ENCODE data around the gene EHBP1L1. TPM values are rescaled to one million over a fixed set of nuclear protein-coding genes. Genes with fewer than 3 reads are reported as not detected.

The EHBP1L1 gene
- total RNA-seq, 1 experiment from 2014 or later: 126 TPM

DNA sequence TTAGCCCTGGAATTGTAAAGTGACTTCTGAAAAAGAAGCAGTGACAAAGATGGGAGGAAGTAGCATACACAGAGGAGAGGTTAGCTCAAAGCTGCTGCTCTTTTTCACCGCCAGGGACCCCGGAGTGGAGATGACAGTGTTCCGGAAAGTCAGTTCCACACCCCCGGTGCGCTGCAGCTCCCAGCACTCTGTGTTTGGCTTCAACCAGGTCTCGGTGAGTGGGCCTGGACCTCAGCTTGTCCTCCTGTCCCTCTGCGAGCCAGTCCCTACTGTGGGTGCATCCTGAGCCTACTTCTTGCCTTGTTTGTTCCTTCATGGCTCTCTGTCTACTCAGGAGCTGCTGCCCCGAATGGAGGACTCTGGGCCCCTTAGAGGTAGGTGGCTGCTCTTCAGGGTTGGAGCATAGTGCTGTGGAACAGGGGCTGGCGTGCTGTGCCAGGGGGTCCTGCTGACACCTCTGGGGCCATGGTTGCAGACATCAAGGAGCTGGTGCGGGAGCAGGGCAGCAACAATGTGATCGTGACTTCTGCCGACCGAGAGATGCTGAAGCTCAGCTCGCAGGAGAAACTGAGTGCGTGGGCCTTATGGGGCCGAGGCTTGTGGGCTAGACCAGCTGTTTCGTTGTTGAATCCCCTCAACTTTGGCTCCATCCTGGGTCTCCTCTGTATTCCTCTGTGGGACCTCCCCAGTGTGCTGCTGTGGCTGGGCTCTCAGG is 41.4 kb downstream of the EHBP1L1 start:
- H3K27ac ChIP-seq (ENCODE audit: low read length): no peak overlapping the region
- POLR2A ChIA-PET (ENCODE audit: unreplicated experiment): no interaction called here
- H3K27me3 ChIP-seq (ENCODE audit: low read length): no peaks in the 10 kb centered on the region
- peak overlapping the region; percentile 94 for H3K9ac ChIP-seq (ENCODE audit: low read length)
- H2AFZ ChIP-seq (ENCODE audit: low read length): no peak overlapping the region
- peaks cover 21% of the 10 kb centered on the region for H3K4me1 ChIP-seq (ENCODE audit: insufficient read depth, low read length)
- intact Hi-C loops (cut with micrococcal nuclease): loop anchor here (10.0 kb wide), 1 partner anchor 72 kb away; no protein-coding TSS in a partner anchor
- ATAC-seq (no peak), DNase-seq (no peak)
- H3K9me3 ChIP-seq (ENCODE audit: low read length): no peaks in the 10 kb centered on the region
- peak overlapping the region; percentile 83 for H3K4me3 ChIP-seq (ENCODE audit: low read length)
- CTCF ChIA-PET: no interaction called here
- H3F3A ChIP-seq (ENCODE audit: low read length, unreplicated experiment): no peaks in the 10 kb centered on the region
- H3K4me2 ChIP-seq (ENCODE audit: low read length): peak overlapping the region; percentile 89
- H3K36me3 ChIP-seq (ENCODE audit: low read depth, low read length): peaks cover 37% of the 10 kb centered on the region
- BruUV-seq (replicated peaks): no TSS peak
- no peaks in the 10 kb centered on the region for H3K9me2 ChIP-seq (replicated peaks; ENCODE audit: low read length)
- peaks cover 68% of the 10 kb centered on the region for H3K79me2 ChIP-seq (ENCODE audit: low read length)
- TF ChIP-seq EZH2 (IDR thresholded peaks at IDR 0.05; ENCODE audit: low read length, unreplicated experiment) (no peak), EZH2phosphoT487 (IDR thresholded peaks at IDR 0.05; ENCODE audit: borderline replicate concordance, low read length) (no peak)
- TF ChIP-seq, protein P1, sequence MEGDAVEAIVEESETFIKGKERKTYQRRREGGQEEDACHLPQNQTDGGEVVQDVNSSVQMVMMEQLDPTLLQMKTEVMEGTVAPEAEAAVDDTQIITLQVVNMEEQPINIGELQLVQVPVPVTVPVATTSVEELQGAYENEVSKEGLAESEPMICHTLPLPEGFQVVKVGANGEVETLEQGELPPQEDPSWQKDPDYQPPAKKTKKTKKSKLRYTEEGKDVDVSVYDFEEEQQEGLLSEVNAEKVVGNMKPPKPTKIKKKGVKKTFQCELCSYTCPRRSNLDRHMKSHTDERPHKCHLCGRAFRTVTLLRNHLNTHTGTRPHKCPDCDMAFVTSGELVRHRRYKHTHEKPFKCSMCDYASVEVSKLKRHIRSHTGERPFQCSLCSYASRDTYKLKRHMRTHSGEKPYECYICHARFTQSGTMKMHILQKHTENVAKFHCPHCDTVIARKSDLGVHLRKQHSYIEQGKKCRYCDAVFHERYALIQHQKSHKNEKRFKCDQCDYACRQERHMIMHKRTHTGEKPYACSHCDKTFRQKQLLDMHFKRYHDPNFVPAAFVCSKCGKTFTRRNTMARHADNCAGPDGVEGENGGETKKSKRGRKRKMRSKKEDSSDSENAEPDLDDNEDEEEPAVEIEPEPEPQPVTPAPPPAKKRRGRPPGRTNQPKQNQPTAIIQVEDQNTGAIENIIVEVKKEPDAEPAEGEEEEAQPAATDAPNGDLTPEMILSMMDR (conservative IDR thresholded peaks at IDR 0.05; ENCODE audit: low read depth, low read length): no peak
- peaks cover 17% of the 10 kb centered on the region for H4K20me1 ChIP-seq (ENCODE audit: low read length)

DNA sequence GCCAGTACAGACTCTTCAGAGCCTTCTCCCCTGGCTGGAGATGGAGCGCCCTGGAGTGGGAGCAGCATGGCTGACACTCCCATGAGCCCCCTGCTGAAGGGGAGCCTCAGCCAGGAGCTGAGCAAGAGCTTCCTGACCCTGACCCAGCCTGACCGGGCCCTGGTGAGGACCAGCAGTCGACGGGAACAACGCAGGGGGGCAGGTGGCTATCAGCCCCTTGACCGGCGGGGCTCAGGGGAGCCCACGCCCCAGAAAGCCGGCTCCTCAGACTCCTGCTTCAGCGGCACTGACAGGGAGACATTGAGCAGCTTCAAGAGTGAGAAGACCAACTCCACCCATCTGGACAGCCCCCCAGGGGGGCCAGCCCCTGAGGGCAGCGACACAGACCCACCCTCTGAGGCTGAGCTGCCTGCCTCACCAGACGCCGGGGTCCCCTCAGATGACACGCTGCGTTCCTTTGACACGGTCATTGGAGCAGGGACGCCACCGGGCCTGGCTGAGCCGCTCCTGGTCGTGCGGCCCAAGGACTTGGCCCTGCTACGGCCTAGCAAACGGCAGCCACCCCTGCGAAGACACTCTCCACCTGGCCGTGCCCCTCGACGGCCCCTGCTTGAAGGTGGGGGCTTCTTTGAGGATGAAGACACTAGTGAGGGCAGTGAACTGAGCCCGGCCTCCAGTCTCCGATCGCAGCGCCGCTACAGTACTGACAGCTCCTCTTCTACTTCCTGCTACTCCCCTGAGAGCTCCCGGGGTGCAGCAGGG is 42.3 kb downstream of the EHBP1L1 start:
- H3K79me2 ChIP-seq (ENCODE audit: low read length): peaks cover 59% of the 10 kb centered on the region
- peaks cover 13% of the 10 kb centered on the region for H3K4me1 ChIP-seq (ENCODE audit: insufficient read depth, low read length)
- H3K36me3 ChIP-seq (ENCODE audit: low read depth, low read length): peaks cover 40% of the 10 kb centered on the region
- TF ChIP-seq EZH2 (IDR thresholded peaks at IDR 0.05; ENCODE audit: low read length, unreplicated experiment): no peak
- no peak for TF ChIP-seq EZH2phosphoT487 (IDR thresholded peaks at IDR 0.05; ENCODE audit: borderline replicate concordance, low read length)
- TF ChIP-seq, protein P1 (conservative IDR thresholded peaks at IDR 0.05; ENCODE audit: low read depth, low read length): no peak
- H3K9me3 ChIP-seq (ENCODE audit: low read length): no peaks in the 10 kb centered on the region
- H3K9ac ChIP-seq (ENCODE audit: low read length): no peak overlapping the region
- ChIA-PET CTCF (no interaction called here), POLR2A (ENCODE audit: unreplicated experiment) (no interaction called here)
- no peaks in the 10 kb centered on the region for H3F3A ChIP-seq (ENCODE audit: low read length, unreplicated experiment)
- intact Hi-C loops (cut with micrococcal nuclease): loop anchor here (10.0 kb wide), 1 partner anchor 73 kb away; no protein-coding TSS in a partner anchor
- H2AFZ ChIP-seq (ENCODE audit: low read length): no peak overlapping the region
- peaks cover 17% of the 10 kb centered on the region for H4K20me1 ChIP-seq (ENCODE audit: low read length)
- no peak for ATAC-seq
- no peak for DNase-seq
- H3K4me3 ChIP-seq (ENCODE audit: low read length): no peak overlapping the region
- no peak overlapping the region for H3K27ac ChIP-seq (ENCODE audit: low read length)
- H3K27me3 ChIP-seq (ENCODE audit: low read length): no peaks in the 10 kb centered on the region
- no peak overlapping the region for H3K4me2 ChIP-seq (ENCODE audit: low read length)
- BruUV-seq (replicated peaks): no TSS peak
- no peaks in the 10 kb centered on the region for H3K9me2 ChIP-seq (replicated peaks; ENCODE audit: low read length)
